Activated T-cell treated with anti-CD3 and anti-CD28 coated beads for 24 hours (primary cell): ENCODE data around the gene MYH9.

ENCODE experiments used
- DNase-seq: peaks from one replicate; pipeline ENCODE4 v3.0.0-alpha.2; 2020; ENCODE audit warnings: low read depth

Gene MYH9

DNA sequence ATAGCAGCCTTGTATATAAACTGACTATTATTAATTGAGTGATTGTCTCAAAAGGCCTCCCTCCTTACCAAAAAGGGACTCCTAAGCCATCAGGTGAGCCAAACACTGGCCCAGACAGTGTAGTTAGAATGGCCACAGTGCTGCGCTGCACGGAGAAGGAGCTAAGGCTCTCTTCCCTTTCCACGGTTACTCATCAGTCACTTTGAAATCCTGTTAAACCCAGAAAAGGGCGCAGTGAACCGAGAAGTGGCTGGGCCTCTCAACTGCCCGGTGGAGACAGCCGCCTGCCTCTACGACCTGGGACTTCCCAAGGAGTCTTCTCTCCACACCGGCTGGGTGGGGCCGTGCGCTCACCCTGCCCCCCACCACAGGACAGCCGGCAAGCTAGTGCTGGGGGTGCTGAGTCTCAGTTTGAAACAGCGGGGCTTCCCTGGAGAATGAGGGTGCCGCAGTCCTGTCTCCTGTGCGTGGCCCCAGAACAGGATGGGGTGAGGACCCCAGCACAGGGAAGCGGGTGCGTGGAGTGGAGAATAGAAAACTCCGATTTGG is 1.3 kb downstream of the MYH9 start:
- peak; percentile 36 for DNase-seq

DNA sequence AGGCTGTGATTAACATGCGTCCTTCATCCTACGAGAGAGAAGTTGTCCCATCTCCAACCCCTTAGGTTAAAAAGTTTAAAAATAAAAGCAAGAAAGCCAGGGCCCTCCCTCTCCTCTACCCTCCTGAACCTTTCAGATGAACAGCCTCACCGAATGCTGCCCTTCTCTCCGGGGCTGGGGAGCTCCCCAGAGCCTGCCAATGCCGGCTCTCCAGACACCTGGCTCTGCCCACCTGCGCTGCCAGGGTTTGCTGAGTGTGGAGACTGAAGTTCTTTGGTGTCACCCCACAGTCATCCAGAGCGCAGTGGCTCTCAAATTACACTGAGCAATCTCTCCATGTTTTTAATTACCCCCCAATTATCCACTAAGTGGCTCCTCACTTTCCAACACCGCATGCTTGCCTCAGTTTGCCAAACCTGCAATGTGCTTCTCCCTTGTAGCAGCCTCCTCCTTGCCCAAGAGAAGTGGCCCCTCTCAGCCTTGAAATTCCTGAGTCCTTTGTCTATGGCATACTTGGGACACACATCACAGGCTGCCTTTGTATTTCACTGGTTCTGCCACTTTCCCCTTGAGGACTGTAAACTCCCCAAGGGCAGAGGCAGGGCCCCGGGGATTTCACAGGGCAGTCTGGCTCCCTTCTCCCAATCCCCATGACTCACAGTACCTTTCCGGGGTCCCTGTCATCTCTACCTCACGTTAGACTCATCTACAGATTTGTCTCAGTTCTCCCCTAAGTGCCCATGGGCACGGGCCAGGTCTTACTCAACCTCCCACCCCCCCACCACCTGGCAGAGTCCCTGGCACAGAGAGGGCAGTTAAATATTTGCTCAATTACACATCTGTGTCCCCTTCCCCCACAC is 2.0 kb downstream of the MYH9 start:
- DNase-seq, result peak; percentile 61

DNA sequence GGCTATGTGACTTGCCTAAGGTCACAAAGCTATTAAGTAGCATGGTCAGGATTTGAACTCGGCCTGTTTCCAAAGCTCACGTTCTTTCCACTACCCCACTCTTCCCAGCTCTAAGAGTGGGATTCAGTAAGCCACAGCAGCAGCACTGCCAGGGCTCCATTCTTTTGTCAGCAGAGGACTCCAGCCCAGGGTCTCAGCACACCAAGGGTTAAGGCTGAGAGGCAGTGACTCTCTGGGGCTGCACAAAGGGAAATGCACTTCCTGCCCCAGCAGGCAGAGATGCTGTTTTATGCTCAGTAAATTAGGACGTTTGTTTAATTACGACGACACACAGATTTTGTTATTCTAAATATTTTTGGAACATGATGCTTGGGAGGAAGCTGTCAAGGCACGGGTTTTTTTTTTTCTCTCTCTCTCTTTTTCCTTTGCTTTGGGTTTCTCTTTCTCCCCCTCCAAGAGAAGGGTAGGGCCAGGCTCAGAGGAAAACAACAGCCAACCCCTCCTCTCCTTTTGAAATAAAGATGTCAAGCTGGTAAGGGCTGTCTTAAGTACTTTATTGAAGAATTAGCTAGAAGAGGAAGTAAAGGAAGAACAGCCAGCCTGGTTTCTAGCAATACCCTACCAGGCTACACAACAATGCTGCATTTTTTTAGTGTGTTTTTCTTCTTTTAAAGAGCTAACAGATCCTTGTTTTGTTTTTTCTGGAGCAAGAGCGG is 2.8 kb downstream of the MYH9 start:
- no peak for DNase-seq

DNA sequence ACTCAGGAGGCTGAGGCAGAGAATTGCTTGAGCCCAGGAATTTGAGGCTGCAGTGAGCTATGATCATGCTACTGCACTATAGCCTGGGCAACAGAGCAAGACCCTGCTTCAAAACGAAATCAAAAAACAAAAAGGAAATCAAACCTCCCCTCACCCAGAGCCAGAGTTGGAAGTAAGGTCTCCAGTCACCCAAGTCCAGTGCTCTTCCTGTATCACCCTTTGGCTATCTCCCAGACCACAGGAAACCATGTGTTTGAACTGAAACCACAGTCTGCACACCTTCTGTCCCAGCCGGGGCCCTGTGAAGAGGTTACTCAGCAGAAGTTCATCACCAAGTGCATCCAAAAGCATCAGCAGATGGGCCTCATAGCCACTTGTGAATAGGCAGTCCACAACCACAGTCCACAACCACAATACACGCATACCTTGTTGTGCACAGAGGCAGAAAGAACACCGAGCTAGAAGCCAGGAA is 4.6 kb downstream of the MYH9 start:
- DNase-seq, result peak; percentile 51

DNA sequence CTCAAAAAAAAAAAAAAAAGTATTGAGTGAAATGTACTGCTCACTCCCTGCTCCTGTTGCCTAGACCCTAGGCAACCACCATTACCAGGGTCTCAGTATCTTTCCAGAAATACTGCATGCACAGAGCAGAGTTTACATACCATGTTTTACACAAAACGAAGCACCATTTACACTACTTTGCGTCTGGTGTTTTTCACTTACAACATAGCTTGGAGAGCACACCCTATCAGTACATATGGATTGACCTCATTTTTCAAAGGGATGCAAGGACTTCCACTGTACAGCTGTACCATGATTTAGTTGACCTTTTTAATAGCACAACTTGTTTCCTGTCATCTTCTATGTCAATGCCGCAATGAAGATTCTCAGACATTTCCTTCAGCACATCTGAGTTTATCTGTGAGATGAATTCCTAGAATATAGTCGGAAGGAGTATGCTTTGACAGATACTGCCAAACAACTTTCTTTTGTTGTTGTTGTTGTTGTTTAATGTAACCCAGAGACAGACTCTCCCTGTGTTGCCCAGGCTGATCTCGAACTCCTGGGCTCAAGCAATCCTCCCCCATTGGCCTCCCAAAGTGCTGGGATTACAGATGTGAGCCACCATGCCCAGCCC is 6.1 kb downstream of the MYH9 start:
- DNase-seq, result no peak

DNA sequence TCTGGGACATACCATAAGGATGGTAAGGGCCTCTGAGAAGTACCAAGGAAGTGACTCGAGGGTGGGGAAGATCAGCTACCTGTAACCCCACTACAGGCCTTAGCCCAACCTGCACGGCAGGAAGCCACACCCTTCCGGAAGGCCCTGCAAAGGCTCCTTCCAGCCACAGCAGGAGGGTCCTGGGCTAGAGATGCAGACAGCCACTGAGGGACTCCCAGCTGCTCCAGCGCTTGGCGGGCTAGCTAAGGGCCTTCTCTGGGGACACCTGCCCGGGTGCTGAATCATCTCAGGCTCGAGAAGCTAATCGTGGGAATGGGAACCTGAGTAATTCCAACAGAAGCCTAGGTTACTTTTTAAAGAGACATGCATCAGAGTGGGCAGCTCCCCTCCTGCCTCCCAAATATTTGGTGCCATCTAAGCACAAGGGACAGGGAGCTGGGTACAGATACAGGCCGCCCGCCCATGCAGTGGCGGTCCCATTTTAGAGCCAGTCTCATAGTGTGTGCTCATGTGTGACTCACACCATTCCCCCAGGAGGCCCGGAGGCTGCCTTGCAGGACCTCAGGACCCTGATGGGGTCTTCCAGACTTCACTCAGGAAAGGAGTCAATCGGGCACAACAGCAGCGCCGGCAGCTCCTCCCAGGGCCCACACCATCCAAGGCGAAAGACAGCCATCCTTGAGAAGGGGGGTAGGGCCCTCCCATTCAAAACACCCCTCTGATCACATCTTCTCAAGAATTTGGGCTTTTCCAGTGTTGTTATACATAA is 8.0 kb downstream of the MYH9 start:
- no peak for DNase-seq

DNA sequence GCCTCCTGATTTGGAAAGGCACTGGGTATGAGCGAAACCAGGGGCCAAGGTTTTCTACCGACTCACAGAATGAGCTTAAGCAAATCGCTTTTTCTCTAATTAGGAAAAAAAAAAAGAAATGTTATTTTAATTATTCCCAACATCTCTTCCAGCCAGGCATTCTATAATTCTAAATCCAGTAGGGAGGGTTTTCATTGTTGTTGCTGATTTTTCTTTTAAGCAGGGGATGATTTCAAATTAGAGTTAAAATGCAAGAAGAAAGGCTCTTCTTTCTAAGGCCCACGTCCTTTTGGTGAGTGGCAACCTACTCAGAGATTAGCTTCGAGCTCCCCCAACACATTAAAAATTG is 8.9 kb downstream of the MYH9 start:
- no peak for DNase-seq

DNA sequence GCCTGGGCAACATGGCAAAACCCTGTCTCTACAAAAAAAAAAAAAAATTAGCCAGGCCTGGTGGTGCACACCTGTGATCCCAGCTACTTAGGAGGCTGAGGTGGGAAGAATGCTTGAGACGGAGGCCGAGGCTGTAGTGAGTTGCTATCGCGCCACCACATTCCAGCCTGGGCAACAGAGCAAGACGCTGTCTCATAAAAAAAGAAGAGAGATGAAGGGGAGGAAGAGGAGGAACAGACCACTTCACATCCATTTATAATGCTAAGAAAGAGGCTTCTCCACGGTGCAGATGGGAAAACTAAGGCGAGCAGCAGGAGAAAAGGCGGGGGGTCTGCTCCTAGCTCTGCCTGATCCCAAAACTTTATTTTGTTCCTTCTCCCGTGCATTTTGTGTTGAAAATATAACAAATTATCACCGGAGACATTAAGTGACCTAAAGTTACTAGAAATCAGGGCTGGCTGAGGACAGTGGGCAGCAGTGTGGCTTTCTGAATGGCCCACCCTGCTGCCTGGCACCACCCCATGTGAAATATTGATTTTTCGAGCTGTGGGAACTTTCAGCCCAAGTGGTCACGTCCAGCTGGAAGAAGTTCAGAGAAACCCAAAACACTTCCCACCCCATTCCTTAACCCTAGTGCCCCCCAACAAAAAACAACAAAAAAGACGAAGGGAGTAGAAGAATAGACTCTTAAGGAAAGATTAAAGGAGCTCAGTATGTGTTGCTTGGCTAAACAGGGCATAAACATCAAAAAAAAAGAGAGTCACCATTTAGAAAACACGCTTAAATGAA is 9.5 kb downstream of the MYH9 start:
- DNase-seq, result no peak

DNA sequence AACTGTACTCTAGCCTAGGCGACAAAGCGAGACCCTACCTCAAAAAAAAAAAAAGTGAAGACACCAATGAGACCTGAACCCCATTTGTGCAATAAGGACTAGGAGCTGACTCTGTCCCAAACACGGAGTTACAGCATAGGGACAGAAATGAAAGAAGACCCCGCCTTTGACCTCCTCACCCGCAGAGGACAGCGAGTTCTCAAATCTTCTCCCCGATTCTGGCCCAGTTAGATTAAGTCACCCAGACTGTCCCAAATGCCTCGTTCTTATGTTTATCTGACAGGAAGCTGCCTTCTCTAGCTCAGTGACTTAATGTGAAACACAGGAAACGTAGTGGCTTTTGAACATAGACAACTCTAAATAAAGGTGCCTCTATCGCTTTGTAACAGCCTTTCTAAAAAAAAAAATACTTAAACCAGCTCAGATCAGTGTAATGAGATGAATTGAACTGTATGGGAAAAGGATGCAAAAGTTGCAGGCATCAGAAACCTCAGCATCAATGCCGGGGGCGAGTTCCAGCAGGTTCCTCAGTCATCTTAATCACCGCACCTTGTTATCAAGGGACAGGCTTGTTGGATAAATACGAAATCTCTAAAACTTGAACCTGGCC is 10.6 kb downstream of the MYH9 start:
- no peak for DNase-seq

DNA sequence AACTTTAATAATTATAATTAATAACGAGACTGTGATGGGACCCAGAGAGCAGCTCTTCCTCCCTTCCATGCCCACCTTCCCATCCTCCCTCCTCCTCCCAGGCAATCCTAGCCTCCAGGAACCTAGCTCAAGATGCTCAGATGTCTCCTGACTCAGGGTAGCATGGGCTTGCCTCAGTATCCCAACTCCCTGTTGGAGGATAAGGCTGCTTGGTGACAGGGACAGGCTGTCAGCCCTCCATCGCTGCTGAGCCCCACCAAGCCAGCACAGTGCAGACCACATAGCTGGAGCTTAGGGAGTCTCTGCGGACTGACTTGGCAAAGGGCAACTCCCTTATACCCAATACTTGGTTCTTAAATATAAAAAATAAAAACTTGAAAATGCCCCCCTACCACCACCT is 11.5 kb downstream of the MYH9 start:
- no peak for DNase-seq

DNA sequence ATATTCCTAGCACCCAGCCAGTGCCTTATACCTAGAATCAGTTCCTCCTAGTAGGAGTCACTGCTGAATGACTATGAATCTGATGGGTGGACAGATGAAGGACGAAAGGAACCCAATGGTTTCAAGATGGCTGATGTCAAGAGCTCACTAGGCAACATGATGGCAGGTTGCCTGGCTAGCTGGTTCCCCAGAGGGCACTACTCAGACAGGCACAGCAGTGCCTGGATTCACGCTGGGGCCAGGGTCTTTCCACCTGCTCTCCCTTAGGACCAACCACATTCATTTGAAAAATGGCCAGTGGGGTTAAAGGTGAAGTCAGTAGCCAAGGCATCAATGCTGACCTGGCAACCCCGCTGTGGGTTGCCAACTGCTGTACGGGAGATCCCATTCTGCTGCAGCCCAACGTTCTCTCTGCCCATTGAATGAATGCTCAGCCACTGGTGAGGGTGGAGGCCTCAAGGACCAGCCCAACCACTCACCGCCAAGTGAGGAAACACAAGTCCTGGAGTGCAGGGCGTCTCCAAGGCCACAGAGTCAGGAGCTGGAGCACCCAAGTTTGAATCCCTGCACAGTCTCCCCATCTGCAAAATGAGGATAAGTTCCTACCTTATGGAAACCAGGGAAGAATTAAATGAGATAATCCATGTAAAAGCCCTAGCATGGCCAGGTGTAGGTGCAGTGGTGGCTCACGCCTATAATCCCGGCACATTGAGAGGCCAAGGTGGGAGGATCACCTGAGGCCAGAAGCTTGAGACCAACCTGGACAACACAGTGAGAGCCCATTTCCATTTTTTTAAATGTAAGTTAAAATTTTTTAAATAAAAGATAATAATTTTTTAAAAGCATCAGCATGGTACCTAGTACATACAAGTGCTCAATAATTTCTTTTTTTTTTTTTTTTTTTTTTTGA is 12.4 kb downstream of the MYH9 start:
- DNase-seq, result no peak

DNA sequence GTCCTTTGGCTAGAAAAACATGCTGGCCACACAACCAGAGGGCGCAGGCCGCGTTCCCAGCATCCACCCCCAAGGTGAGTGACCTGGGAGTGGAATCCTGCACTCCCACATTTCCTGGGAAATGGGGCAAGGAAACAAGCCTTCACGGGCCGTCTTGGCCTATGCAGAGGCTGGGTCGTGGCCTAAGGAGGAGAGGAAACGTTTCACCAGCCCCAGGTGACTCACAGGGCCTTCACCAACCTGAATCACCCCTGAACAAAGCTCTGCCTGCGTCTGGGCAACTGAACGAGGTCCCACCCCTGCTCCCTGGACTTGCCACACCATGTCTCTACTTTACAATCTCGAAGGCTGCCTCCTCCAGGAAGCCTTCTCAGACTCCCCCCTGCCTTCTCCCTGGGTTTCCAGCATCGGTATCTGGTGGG is 13.2 kb downstream of the MYH9 start:
- DNase-seq, result no peak

DNA sequence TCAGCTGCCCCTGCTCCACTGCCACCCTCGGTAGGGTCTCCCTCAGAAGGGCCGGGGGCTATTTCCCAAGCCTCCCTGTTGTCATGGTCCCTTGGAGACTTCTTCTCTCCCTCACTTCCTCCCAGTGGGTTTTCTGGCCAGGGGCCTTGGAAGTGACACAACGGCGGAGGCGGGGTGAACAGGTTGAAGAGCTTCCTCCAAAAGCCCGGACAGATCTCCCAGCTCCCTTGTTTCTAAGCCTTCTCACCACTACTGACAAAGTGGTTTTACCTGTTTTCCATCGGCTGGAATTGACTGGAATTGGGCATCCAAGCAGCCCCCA is 14.5 kb downstream of the MYH9 start:
- DNase-seq, result no peak

DNA sequence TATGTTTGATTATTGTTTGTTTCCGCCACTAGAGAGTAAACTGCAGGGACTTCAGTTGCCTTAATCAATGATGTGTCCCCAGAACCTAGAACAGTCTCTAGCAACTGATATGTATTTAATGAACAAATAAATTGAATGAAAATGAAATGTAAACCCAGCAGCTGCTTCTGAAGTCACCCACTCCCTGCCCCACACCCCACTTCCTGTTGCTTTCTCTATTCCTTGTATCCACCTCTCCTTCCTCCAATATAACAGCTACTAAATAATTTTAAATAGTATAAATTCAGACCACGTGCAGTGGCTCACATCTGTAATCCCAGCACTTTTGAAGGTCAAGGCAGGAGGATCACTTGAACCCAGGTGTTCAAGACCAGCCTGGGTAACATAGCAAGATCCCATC is 15.8 kb downstream of the MYH9 start:
- no peak for DNase-seq

DNA sequence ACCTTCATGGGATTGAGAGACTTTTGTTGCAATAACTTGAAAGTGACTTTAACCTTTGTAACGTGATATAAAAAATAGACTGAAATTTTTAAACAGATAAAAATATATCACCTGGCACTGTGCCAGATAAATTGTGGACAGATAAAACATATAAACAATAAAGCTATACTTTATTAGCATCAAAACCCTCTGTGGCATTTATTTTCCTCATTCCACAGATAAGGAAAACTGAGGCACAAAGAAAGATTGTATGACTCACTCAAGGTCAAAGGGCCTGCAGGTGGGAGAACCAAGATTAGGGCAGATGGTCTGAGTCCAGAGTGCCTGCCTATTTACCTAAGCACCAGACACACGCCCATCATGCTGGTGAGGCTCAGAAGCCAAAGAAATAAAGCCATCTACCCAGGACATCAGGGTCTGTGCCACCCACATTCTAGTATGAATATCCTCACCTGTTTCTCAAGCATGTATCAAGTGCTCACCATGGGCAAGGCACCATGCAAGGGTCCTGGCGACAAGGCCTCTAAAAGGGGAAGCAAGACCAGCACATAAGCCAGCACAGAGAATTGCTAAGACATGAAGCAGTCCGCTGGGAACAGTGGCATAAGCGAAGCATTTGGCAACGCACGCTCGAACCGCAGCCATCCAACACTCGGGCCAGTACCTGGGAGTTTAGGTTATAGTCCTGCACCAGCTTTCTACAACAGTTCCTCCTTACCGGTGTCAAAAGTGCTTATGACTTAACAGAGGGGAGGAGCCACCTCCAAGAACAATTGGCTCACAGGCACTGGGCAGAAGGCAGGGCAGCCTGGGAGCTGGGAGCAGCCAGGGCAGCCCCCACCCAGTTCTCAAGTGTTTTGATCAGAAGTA is 17.6 kb downstream of the MYH9 start:
- no peak for DNase-seq

DNA sequence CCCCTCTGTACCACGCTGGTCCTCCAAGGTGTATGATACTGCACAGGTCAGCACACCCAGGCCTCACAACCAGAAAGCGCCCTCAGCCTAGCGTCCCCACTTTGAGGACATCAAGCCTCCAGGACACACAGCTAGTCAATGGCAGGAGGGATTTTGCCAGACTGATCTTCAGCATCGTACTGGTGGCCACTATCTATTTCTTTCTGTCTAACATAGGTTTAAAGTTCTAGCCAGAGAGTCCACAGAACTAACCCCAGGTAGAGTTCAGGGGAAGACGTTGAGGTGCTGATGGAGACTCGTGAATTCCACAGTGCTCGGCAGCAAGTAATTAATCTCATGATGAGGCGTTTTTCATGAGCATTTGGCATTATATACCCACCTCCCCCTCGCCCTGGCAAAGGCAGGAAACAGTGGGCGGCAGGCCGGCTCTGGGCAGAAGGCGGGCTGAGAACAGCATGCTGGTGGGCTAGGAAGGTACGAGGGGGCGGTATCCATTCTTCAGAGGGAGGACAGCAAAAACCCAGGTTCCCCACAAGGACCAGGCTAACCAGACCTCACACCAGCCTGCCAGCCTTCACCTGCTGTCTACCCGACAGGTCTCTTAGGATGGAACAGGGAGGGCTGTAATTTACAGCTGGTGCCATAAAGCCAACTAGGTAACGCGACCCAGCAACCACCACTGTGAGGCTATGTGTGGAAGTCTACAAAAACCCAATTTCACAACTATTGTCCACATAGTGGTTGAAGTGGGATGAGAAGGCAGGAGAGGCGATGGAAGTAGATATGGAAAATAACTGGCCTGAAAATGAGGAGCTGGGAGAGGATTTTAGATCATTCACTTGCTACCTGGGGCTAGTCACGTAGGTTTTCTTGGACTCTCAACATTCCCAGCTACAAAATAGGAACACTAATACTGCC is 18.5 kb downstream of the MYH9 start:
- DNase-seq, result no peak

DNA sequence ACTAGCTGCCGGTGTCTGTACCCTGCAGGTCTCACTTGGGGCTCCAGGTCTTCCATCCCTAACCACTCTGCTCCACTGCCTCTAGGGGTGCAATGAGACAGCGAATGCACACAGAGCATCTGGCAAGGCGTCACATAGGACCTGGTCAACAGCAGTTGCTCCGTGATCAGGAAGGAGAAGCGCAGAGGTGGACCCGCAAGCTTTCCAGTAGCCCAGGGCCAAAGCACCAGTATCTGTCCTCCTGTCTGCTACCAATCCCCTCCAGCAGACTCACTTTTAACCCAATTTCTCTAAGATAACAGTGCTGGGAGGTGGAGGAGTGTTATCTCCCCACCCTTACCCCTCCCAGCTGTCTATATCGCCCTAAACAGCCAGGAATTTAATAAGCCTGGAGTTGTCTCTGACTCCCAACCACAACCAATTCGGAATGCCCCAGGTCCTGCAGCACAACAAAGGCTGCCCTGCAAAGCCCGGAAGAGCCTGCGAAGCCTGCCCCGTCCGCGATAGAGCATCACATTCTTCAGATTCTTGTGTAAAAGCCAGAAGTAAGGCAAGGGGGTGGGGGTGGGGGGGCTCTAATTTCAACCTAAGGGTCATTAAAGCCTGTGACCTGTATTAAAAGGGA is 19.3 kb downstream of the MYH9 start:
- DNase-seq, result no peak
